ENCODE data around the gene ASZ1. TPM values are rescaled to one million over a fixed set of nuclear protein-coding genes. Genes with fewer than 3 reads are reported as not detected.

The ASZ1 gene
- total RNA-seq, 1 donor = under 0.01 TPM

DNA sequence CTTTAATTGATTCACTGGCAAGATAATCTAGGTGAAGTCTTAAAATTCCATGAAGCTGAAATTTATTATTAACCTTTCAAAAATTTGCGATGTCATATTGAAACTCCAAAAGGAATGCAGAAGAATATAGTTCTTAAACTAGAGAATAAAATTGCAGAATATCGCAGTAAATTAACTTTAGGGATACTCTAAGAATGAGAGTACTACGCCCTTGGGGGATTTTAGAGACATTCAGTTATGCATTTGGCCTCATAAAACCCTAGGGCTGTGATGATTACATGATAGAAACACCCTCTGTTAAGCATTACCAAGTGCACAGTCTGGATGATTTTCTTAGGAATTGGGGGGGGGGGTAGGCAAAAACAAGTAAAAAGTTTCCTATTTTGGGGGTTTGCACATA lies 108.1 kb downstream of the ASZ1 start:
- no peak overlapping the region for H3K4me3 ChIP-seq (ENCODE audit: low read depth, low read length)
- DNase-seq (ENCODE audit: low read depth) = no peak
- TF ChIP-seq, protein P1, sequence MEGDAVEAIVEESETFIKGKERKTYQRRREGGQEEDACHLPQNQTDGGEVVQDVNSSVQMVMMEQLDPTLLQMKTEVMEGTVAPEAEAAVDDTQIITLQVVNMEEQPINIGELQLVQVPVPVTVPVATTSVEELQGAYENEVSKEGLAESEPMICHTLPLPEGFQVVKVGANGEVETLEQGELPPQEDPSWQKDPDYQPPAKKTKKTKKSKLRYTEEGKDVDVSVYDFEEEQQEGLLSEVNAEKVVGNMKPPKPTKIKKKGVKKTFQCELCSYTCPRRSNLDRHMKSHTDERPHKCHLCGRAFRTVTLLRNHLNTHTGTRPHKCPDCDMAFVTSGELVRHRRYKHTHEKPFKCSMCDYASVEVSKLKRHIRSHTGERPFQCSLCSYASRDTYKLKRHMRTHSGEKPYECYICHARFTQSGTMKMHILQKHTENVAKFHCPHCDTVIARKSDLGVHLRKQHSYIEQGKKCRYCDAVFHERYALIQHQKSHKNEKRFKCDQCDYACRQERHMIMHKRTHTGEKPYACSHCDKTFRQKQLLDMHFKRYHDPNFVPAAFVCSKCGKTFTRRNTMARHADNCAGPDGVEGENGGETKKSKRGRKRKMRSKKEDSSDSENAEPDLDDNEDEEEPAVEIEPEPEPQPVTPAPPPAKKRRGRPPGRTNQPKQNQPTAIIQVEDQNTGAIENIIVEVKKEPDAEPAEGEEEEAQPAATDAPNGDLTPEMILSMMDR (IDR thresholded peaks at IDR 0.05; ENCODE audit: insufficient read depth, low read depth, low read length) = no peak

DNA sequence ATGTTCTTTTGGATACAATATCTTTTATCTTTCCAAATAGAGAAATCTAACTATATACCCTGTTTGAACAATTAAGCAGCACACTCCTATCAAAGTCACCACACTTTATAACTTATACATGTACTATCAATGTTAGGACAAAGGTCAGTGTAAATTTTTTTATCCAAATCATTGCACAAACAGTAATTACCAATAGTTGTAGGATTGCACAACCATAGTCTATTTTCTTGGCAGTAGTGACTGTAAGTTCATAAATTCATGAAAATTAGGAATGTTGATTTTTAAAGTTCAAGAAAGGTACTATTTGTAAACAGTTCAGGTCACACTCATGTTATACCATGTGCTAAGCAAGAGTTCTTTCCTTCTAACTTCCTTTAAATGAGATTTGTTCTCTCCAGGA lies 113.7 kb downstream of the ASZ1 start:
- no peak for DNase-seq (ENCODE audit: low read depth)
- H3K4me3 ChIP-seq (ENCODE audit: low read depth, low read length) = no peak overlapping the region
- TF ChIP-seq, protein P1 (IDR thresholded peaks at IDR 0.05; ENCODE audit: insufficient read depth, low read depth, low read length) = no peak

Other genes starting within 250 kb of the ASZ1 start
- gene WNT2, start 104.4 kb downstream of the ASZ1 start, total RNA-seq = 56.1 and 140 TPM in 2 replicates
- 0.43 and 0.64 TPM in 2 replicates for gene CFTR, start 52.5 kb upstream of the ASZ1 start, total RNA-seq

Measured in fibroblast of villous mesenchyme (primary cell).